GM21423 (cell line): ENCODE data around the gene ADARB2.
"Not testable (repeated sequence)": the region's sequence is repeated elsewhere in the genome, so short reads cannot be mapped to it uniquely, and the experiment has no call there.

Experiments
- ATAC-seq: cut with Tn5 transposase; IDR thresholded peaks from one replicate; pipeline ENCODE4 v1.9.1; 2021; ENCODE audit warnings: mild to moderate bottlenecking, moderate library complexity; ENCODE audit not compliant: unreplicated experiment

Gene ADARB2

DNA sequence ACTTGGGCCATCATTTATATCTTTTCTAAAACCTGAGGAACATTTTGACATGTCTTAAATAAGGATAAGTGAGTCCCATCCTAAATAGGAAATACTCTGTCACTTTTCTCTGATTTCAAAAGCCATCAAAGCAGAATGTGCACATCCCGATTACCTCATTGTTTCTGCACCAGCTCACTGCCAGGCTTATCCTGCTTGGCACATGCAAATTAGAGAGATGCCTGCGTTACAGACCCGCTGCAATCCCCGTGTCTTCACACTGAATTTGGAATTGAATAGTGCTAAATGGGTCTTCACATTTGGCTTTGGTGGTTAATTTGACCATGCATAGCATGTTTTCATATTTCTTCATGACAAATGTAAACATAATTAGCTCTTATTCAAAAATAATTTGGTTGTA is 401.7 kb downstream of the ADARB2 start:
- no peak for ATAC-seq

DNA sequence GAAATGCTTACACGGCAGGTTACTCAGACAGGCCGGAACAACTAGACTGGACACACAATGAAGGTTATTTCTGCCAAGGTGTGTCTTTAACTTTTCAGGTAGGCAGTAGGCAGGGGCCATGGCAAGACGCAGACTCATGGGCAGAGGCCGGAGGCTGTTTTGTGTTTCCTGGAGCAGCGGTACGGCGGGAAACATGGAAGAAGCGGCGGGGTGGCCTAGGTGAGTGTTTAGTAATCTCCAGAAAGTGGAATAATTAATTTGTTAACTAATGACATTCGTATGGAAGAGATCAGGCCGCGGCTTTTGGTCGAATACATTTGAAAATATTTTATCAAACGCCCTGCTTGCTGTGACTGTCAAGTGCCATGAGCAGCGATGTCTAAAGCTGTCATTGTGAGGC is 403.3 kb downstream of the ADARB2 start:
- ATAC-seq, result no peak

DNA sequence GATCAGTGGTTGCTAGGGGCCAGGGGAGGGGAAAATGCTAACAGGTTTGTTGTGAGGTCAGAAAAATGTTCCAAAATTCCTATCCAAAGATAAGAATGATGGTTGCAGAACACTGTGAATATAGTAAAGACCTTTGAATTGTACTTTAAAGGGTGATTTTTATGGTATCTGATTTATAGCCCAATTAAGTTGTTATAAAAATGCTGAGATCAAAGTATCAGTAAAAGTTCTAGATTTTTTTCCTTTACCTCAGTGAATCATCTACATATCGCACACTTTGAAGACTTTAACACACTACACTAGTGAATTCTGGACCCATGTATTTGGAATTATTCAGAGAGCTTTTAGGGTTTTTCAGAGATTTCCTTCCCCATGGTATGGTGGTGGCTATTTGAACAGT is 405.8 kb downstream of the ADARB2 start:
- no peak for ATAC-seq

GRCh38 chr10:1329622-1330021 is 407.7 kb downstream of the ADARB2 start:
- no peak for ATAC-seq

DNA sequence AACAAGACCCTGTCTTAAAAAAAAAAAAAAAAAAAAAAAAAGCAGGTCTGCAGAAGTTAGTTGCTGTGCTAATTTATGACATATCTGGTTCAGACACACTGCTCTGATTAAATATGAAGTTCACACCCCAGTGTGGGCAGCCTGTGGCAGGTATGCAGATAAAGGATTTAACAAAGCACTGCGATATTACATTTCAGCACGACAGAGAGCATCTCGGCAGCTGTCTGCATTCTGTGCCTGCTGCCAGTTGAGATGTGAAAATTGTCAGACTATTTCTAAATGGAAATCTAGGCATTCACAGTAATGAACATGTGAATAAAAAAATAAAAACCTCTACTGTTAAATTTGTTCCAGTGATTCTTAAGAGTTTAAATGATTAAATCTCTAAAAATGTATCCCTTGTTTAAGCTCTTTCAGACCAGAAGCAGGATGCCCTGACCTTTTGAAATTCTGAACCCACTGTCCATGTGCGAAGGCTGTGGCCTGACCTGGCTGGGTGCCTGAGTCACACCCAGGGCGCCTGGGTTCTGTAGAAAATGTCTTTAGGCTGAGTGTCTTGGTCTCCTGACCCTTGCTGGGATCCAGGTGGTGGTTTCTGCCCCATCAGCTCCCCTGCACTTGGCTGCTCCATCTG is 408.2 kb downstream of the ADARB2 start:
- no peak for ATAC-seq

- ATAC-seq, result no peak
Measured at GRCh38 chr10:1328161-1328823, 409.0 kb downstream of the ADARB2 start.

DNA sequence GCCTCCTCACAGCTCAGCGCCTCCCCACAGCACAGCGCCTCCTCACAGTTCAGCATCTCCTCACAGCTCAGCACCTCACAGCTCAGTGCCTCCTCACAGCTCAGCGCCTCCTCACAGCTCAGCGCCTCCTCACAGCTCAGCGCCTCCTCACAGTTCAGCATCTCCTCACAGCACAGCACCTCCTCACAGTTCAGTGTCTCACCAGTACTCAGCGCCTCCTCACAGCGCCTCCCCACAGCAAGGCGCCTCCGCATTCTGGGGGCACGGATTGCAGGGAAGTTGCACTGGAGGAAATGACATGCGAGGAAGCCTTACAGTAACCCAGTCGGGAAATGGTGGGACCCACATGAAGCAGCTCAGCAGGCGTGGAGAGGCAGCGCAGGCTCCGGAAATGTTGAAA is 409.6 kb downstream of the ADARB2 start:
- ATAC-seq, result no peak

DNA sequence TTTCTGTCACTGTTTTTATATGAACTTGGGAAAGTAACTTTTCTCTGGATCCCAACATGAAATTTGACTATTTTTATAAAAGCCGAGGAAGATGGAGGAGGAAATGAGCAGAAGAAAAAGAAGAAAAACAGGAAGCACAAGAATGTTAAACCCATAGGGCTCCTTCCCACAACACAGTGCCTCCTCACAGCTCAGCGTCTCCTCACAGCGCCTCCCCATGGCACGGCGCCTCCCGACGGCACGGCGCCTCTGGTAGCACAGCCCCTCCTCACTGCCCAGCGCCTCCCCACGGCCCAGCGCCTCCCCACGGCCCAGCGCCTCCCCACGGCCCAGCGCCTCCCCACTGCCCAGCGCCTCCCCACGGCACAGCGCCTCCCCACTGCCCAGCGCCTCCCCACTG is 410.8 kb downstream of the ADARB2 start:
- not testable (repeated sequence) for ATAC-seq

- no peak for ATAC-seq
Measured at GRCh38 chr10:1324903-1325302, 412.4 kb downstream of the ADARB2 start.

- ATAC-seq, result no peak
Measured at GRCh38 chr10:1323951-1324350, 413.4 kb downstream of the ADARB2 start.

DNA sequence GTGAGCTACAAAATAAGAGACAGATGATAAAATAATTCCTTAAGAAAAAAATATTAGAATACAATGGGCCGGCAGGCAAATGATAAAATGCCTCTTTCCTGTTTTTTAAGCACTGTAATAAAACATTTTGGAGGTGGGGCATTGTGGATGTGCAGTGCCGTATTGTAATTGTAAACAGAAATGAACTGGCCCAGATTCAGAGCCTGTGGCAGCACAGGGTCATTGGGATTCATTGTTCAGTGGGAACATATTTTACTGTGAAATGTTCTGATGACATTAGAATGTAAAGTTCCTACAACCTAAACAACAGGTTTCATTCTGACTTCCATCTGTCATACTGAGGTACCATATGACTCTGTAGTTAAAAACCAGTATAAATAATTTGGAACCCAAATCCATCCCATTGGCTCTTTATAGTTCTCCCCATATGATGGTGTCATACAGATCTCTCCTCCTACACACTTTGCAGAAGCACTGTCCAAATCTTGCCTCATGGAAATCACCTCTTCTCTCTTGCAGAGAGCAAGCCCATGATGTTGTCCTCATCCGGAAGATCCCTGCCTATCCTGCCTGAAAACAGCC is 416.5 kb downstream of the ADARB2 start:
- no peak for ATAC-seq

GRCh38 chr10:1316809-1317143 is 420.5 kb downstream of the ADARB2 start:
- no peak for ATAC-seq

GRCh38 chr10:1316121-1316808 is 421.1 kb downstream of the ADARB2 start:
- no peak for ATAC-seq

GRCh38 chr10:1315178-1315577 is 422.1 kb downstream of the ADARB2 start:
- ATAC-seq, result no peak

DNA sequence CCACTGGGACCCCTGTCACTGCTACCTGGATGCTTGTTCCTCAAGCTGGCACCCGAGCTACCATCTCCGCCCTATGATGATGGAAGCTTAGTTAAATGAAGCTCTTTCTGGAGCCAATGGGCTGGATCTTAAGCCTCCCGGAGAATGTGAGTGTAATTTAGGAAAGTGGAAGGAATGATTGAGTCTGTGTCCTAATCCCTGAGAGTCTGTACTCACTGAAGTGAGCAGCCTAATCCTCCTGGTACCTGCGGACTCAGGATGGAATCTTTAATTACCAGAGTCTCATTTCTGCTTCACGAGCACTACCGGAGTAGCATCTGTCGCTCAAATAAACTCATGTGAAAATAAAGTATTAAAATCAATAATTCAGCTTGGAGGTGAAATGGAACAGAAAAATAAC is 425.6 kb downstream of the ADARB2 start:
- ATAC-seq, result no peak

DNA sequence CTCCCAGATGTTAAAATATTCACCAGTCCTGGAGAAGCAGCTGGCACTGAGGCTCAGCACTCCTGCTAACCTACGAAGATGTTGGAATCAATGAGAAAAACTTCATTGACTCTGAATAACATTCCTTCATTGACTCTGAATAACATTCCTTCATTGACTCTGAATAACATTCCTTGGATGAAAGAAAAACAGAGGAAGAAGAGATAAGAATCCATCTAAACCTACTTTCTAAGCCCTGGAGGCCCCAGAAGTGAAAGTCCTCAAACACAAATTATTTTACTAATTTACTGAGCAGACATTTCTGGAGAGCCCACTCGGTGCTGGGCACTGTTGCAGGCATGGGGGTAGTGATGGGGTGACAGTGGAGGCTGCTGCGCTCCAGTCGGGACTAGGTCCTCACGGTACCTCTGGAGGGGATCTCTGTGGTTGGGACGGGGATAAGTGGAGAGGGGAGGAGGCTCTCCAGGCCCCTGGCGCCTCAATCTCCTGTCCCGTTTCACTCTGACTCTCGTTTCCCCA is 427.0 kb downstream of the ADARB2 start:
- ATAC-seq, result no peak

GRCh38 chr10:1309617-1310270 is 427.6 kb downstream of the ADARB2 start:
- no peak for ATAC-seq

- no peak for ATAC-seq
Measured at GRCh38 chr10:1308962-1309616, 428.2 kb downstream of the ADARB2 start.

DNA sequence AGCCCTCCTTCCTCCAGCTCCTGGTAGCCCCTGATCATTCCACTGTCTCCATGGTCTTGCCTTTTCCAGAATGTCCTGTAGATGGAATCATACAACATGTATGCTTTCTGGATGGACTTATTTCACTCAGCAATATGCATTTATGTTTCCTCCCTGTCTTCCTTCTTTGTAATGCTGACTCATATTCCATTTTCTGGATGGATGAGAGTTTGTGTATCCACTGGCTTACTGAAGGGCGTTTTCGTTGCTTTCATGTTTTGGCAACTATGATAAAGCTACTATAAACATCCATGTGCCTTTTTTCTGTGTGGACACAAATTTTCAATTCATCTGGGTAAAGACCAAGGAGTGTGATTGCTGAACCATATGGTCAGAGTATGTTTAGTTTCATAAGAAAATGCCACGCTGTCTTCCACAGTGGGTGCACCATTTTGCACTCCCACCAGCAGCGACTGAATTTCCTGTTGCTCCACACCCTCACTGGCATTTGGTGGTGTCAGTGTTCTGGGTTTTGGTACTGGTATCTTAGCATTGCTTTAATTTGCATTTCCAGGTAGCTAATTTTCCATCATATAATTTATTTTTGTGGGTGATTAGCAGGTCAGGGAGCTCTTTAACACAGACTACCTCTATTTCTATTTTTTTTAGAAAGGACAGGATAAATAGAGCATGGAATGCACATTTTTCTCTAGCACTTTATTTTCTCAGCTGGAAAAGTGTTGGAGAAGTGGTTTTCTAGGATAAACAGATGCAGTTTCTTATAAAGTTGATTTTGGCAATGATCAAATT is 429.0 kb downstream of the ADARB2 start:
- no peak for ATAC-seq

GRCh38 chr10:1301143-1301542 is 436.2 kb downstream of the ADARB2 start:
- ATAC-seq, result no peak
